HL-60 (cell line): ENCODE data around the gene BROX.

ENCODE experiments used
- DNase-seq, 2 experiments: peaks; one replicate each; pipeline ENCODE4 v3.0.0-alpha.2; 2010 to 2020; ENCODE audit warnings: low read depth in 1 of 2, low spot score in 1 of 2
- H3K27ac ChIP-seq: fragments of 250-450 bp; sonication (Bioruptor Pico); replicated peaks from 2 replicates; pipeline ENCODE4 v1.5.1; 2020; ENCODE audit warnings: mild to moderate bottlenecking, moderate library complexity
- H3K27me3 ChIP-seq: fragments of 250-450 bp; sonication (Bioruptor Pico); 2 replicates; pipeline ENCODE4 v1.5.1; 2021; ENCODE audit warnings: mild to moderate bottlenecking, moderate library complexity; ENCODE audit not compliant: insufficient read depth, poor library complexity, severe bottlenecking
- H3K4me3 ChIP-seq: replicated peaks from 2 replicates; pipeline ENCODE4 v1.5.1; 2011; ENCODE audit warnings: mild to moderate bottlenecking, control low read depth, low read length; ENCODE audit not compliant: insufficient read depth
- GABPA ChIP-seq: IDR thresholded peaks from 2 replicates; pipeline ENCODE4 v1.6.1; 2012; ENCODE audit warnings: low read depth
- POLR2AphosphoS5 ChIP-seq: IDR thresholded peaks from 2 replicates; pipeline ENCODE4 v1.6.1; 2012; ENCODE audit warnings: low read depth
- SPI1 ChIP-seq: IDR thresholded peaks from 2 replicates; pipeline ENCODE4 v1.6.1; 2012; ENCODE audit warnings: low read depth, mild to moderate bottlenecking, borderline replicate concordance
- TF ChIP-seq, protein P1 (sequence below): IDR thresholded peaks from one replicate; pipeline ENCODE4 v1.5.1; 2011; ENCODE audit warnings: low read length, control low read depth, inconsistent platforms; ENCODE audit not compliant: insufficient read depth
- TF ChIP-seq, protein P2 (sequence below): IDR thresholded peaks from 2 replicates; pipeline ENCODE4 v1.6.1; 2012; ENCODE audit warnings: low read depth; ENCODE audit not compliant: insufficient replicate concordance

Gene BROX

DNA sequence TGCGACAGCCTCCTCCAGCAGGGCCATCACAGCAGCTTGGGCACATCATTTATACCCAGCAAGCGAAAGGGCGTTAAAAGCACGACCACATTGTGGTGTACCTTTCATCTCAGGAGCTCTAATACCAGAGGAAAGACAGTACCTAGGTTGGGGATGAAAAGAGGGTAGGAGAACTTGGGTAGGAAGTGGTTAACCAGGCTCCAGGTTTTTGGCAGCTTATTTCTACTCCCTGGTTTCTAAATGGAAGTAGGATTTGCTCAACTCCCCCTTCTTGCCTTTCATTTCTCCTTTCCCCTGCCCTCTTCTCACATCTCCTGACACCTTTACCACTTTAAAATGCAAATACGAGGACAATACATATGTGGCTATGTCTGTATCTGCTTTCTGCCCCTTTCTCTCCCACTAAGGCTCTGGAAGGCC, 54.8 kb downstream of the BROX start:
- Histone ChIP-seq H3K27me3 (no peaks in the 10 kb centered on the region), H3K27ac (no peak overlapping the region), H3K4me3 (no peak overlapping the region)
- no peak for TF ChIP-seq SPI1
- TF ChIP-seq, protein P1, sequence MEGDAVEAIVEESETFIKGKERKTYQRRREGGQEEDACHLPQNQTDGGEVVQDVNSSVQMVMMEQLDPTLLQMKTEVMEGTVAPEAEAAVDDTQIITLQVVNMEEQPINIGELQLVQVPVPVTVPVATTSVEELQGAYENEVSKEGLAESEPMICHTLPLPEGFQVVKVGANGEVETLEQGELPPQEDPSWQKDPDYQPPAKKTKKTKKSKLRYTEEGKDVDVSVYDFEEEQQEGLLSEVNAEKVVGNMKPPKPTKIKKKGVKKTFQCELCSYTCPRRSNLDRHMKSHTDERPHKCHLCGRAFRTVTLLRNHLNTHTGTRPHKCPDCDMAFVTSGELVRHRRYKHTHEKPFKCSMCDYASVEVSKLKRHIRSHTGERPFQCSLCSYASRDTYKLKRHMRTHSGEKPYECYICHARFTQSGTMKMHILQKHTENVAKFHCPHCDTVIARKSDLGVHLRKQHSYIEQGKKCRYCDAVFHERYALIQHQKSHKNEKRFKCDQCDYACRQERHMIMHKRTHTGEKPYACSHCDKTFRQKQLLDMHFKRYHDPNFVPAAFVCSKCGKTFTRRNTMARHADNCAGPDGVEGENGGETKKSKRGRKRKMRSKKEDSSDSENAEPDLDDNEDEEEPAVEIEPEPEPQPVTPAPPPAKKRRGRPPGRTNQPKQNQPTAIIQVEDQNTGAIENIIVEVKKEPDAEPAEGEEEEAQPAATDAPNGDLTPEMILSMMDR, result no peak
- TF ChIP-seq GABPA, result no peak
- TF ChIP-seq, protein P2, sequence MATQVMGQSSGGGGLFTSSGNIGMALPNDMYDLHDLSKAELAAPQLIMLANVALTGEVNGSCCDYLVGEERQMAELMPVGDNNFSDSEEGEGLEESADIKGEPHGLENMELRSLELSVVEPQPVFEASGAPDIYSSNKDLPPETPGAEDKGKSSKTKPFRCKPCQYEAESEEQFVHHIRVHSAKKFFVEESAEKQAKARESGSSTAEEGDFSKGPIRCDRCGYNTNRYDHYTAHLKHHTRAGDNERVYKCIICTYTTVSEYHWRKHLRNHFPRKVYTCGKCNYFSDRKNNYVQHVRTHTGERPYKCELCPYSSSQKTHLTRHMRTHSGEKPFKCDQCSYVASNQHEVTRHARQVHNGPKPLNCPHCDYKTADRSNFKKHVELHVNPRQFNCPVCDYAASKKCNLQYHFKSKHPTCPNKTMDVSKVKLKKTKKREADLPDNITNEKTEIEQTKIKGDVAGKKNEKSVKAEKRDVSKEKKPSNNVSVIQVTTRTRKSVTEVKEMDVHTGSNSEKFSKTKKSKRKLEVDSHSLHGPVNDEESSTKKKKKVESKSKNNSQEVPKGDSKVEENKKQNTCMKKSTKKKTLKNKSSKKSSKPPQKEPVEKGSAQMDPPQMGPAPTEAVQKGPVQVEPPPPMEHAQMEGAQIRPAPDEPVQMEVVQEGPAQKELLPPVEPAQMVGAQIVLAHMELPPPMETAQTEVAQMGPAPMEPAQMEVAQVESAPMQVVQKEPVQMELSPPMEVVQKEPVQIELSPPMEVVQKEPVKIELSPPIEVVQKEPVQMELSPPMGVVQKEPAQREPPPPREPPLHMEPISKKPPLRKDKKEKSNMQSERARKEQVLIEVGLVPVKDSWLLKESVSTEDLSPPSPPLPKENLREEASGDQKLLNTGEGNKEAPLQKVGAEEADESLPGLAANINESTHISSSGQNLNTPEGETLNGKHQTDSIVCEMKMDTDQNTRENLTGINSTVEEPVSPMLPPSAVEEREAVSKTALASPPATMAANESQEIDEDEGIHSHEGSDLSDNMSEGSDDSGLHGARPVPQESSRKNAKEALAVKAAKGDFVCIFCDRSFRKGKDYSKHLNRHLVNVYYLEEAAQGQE, result no peak
- TF ChIP-seq POLR2AphosphoS5, result no peak
- DNase-seq, result no peak

DNA sequence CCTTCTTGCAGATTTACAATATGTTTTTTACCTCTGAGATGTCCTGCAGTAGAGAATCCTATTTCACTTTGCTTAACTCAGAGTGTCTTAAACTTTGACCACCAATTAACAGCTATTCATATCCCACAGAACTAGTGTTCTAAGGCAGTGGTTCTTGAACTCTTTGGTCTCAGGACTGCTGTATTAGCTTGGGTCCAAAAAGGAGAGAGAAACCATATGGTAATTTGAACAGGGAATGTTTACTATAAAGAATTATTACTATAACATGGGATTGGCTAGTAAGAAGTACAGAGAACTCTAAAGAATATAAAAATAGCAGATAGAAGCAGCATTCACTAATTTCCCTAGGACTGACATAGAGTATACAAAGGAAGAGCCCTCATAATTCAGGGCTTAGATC, 56.2 kb downstream of the BROX start:
- no peaks in the 10 kb centered on the region for H3K27me3 ChIP-seq
- no peak overlapping the region for H3K4me3 ChIP-seq
- H3K27ac ChIP-seq, result no peak overlapping the region
- no peak for TF ChIP-seq SPI1
- TF ChIP-seq, protein P1, result no peak
- TF ChIP-seq GABPA, result no peak
- TF ChIP-seq, protein P2, result no peak
- no peak for TF ChIP-seq POLR2AphosphoS5
- no peak for DNase-seq

DNA sequence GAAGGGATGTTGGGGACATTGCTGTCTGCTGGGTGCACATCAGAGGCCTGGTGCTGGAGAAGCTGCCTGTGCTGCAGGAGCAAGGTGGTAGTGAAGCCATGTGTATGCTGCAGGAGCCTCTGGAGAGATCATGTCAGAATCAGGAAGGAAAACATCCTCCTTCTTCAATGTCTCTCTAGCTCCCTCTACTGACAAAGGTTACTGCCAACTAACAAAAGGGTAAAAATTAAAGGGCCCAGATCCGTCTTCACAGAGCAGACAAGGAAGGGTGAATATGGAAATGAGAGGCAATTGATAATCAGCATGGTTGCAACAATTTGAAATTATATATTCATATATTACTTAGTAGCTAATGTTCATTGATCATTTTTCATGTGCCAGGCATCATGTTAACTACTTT, 56.8 kb downstream of the BROX start:
- Histone ChIP-seq H3K27ac (no peak overlapping the region), H3K4me3 (no peak overlapping the region), H3K27me3 (no peaks in the 10 kb centered on the region)
- peak; percentile 19 to 31 for DNase-seq
- TF ChIP-seq, protein P1, result no peak
- TF ChIP-seq, protein P2, result no peak
- TF ChIP-seq SPI1 (no peak), POLR2AphosphoS5 (no peak), GABPA (no peak)
